Vagina (tissue), 2 donors: ENCODE results near the gene FAM124B.

Experiments
- CTCF ChIP-seq, 3 experiments: fragments of 450-650 bp in 2 of 3; fragments of 200-600 bp in 1 of 3; sonication (generic) in 1 of 3; IDR thresholded peaks; one replicate each; pipeline ENCODE4 v1.5.1; 2017 to 2019; ENCODE audit warnings: antibody characterized with exemption in 3 of 3, mild to moderate bottlenecking in 2 of 3, moderate library complexity in 2 of 3
- POLR2A ChIP-seq, 2 donors: fragments of 450-650 bp; IDR thresholded peaks; one replicate each; pipeline ENCODE4 v1.6.1; 2017; ENCODE audit warnings: antibody characterized with exemption in 2 of 2, mild to moderate bottlenecking in 2 of 2, moderate library complexity in 2 of 2
- POLR2AphosphoS5 ChIP-seq, 2 donors: sonication (generic); formaldehyde crosslinking; IDR thresholded peaks; one replicate each; pipeline ENCODE4 v1.9.0; 2017; ENCODE audit warnings: antibody characterized with exemption in 2 of 2, mild to moderate bottlenecking in 2 of 2, low read depth in 1 of 2; ENCODE audit not compliant: insufficient read depth in 1 of 2

GRCh38 chr2:224366267-224366844, 35.6 kb downstream of the FAM124B start:
- TF ChIP-seq CTCF (IDR thresholded peaks at IDR 0.05): no peak
- TF ChIP-seq POLR2AphosphoS5 (IDR thresholded peaks at IDR 0.05; ENCODE audit: insufficient read depth in 1 of 2, low read depth in 1 of 2): no peak
- TF ChIP-seq POLR2A (IDR thresholded peaks at IDR 0.05): no peak
